Left ventricle myocardium inferior (tissue), 1 donor: ENCODE results near the gene FAM149B1. TPM values are rescaled to one million over a fixed set of nuclear protein-coding genes. Genes with fewer than 3 reads are reported as not detected.

Source experiments
- DNase-seq: peaks from one replicate; pipeline ENCODE4 v3.0.0-alpha.2; 2020
- H3K27ac ChIP-seq: fragments of 200-600 bp; replicated peaks from 2 replicates; pipeline ENCODE4 v1.8.0; 2021
- H3K27me3 ChIP-seq: fragments of 200-600 bp; 2 replicates; pipeline ENCODE4 v1.8.0; 2021; ENCODE audit warnings: low read depth
- H3K36me3 ChIP-seq: fragments of 200-600 bp; 2 replicates; pipeline ENCODE4 v1.8.0; 2021
- H3K4me1 ChIP-seq: fragments of 200-600 bp; 2 replicates; pipeline ENCODE4 v1.8.0; 2021
- H3K4me3 ChIP-seq: fragments of 200-600 bp; 2 replicates; pipeline ENCODE4 v1.8.0; 2021; ENCODE audit warnings: mild to moderate bottlenecking, moderate library complexity
- H3K9me3 ChIP-seq: fragments of 200-600 bp; replicated peaks from 2 replicates; pipeline ENCODE4 v1.8.0; 2021
- intact Hi-C: fragments of 100-400 bp; cut with micrococcal nuclease; formaldehyde crosslinking; loops from one replicate; pipeline ENCODE4 v1.11.0; 2022
- total RNA-seq: library from RNA; stranded (reverse); fragmentation: NEBNext Ultra II Directional; extraction: Animal tissue kit (Norgen Biotek cat#: 25700); gene quantifications from one replicate; pipeline ENCODE4 v1.2.1, GENCODE V29; 2021
- TF ChIP-seq, protein P1 (sequence below): fragments of 200-600 bp; IDR thresholded peaks from 2 replicates; pipeline ENCODE4 v1.8.0; 2021; ENCODE audit warnings: antibody characterized with exemption, mild to moderate bottlenecking, borderline replicate concordance
- donor health status: DM: no; HTN: yes; CAD: no; lungs with severe emphysema.

Gene FAM149B1
- total RNA-seq, 1 donor from 2014 or later, result 14.0 TPM

DNA sequence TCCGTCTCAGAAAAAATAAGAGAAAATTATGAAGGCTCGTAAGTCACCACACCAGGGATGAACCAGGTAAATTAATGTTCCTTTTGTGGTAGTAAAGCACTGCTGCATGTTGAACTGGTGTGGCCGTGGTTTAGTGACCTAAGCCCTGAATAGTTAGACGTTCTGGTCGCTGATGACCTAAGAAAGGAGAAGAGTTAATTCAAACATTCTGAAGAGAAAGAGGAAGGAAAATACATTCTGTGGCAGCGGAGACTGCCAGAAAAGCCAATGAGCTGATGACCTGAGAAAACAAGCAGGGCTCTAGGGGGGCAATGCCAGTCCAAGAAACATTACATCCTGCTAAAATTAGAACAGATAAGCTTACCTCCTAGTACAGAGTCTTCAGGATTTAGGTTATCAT lies 61.6 kb downstream of the FAM149B1 start:
- intact Hi-C loops, result no loop called here
- Histone ChIP-seq H3K4me1 (peaks cover 15% of the 10 kb centered on the region), H3K36me3 (peaks cover 22% of the 10 kb centered on the region), H3K27ac (no peak overlapping the region), H3K27me3 (no peaks in the 10 kb centered on the region), H3K9me3 (no peaks in the 10 kb centered on the region), H3K4me3 (no peak overlapping the region)
- no peak for DNase-seq
- TF ChIP-seq, protein P1, sequence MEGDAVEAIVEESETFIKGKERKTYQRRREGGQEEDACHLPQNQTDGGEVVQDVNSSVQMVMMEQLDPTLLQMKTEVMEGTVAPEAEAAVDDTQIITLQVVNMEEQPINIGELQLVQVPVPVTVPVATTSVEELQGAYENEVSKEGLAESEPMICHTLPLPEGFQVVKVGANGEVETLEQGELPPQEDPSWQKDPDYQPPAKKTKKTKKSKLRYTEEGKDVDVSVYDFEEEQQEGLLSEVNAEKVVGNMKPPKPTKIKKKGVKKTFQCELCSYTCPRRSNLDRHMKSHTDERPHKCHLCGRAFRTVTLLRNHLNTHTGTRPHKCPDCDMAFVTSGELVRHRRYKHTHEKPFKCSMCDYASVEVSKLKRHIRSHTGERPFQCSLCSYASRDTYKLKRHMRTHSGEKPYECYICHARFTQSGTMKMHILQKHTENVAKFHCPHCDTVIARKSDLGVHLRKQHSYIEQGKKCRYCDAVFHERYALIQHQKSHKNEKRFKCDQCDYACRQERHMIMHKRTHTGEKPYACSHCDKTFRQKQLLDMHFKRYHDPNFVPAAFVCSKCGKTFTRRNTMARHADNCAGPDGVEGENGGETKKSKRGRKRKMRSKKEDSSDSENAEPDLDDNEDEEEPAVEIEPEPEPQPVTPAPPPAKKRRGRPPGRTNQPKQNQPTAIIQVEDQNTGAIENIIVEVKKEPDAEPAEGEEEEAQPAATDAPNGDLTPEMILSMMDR, result no peak

DNA sequence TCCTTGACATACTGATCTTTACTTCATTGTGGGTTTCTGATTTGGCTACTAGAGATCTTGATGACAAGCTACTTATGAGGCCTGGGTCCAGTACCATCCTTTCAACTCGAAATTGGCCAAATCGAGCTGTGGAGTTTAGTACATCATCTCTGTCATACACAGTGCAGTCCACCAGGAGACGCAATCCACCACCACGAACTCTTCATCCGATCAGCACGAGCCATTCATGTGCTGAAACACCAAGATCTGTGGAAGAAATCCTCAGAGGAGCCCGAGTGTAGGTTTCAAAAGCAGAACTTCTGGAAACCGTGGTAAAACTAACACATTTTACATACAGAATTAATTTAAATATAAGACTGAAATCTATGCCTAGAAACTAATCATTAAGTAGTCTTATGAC lies 65.0 kb downstream of the FAM149B1 start:
- H3K36me3 ChIP-seq, result peaks cover 28% of the 10 kb centered on the region
- DNase-seq, result no peak
- TF ChIP-seq, protein P1, result no peak
- no peaks in the 10 kb centered on the region for H3K27me3 ChIP-seq
- H3K4me1 ChIP-seq, result peaks cover 18% of the 10 kb centered on the region
- intact Hi-C loops, result no loop called here
- H3K4me3 ChIP-seq, result no peak overlapping the region
- peak overlapping the region; percentile 31 for H3K27ac ChIP-seq
- H3K9me3 ChIP-seq, result no peaks in the 10 kb centered on the region

DNA sequence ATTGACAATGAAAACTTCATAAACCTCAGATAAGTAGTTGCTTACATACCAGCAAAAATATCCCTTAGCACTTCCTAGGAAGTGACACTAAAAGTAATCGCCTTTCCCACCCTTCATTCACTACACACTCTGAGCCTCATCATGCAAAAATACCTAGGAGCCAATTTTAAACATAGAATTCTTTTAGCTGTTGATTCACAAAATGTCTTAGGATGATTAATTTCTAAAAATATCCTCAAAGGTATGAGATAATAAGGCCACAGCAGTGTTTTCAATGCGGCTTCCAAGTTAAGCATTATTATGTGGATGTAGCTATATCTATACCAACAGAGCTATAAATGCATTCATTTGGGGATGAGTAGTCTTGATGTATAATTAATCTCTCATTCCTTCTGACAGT lies 66.0 kb downstream of the FAM149B1 start:
- Histone ChIP-seq H3K27ac (peak overlapping the region; percentile 31), H3K36me3 (peaks cover 28% of the 10 kb centered on the region)

DNA sequence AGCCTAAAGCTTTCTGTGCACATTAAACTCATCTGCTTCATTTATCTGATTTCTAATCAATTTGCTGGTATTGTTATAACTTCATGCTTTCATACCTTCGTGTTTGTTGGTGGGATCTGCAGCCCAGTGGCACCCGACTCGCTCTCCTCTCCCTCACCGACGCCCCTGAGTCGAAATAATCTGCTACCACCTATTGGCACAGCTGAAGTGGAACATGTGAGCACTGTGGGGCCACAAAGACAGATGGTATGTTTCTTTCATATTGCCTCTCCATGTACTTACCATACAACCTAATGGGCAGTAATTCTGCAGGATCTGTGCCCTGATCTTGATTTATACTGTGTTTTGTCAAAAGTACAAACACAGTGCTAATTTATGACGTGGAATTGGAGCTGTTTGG lies 66.8 kb downstream of the FAM149B1 start:
- DNase-seq, result no peak
- Histone ChIP-seq H3K27ac (peak overlapping the region; percentile 31), H3K4me3 (no peak overlapping the region), H3K4me1 (peaks cover 18% of the 10 kb centered on the region), H3K9me3 (no peaks in the 10 kb centered on the region), H3K27me3 (no peaks in the 10 kb centered on the region), H3K36me3 (peaks cover 30% of the 10 kb centered on the region)
- intact Hi-C loops, result no loop called here
- TF ChIP-seq, protein P1, result no peak

More for the DNA sequence above, 66.0 kb downstream of the FAM149B1 start:
- DNase-seq, result no peak
- no peaks in the 10 kb centered on the region for H3K27me3 ChIP-seq
- H3K9me3 ChIP-seq, result no peaks in the 10 kb centered on the region
- intact Hi-C loops, result no loop called here
- H3K4me3 ChIP-seq, result no peak overlapping the region
- peaks cover 18% of the 10 kb centered on the region for H3K4me1 ChIP-seq
- TF ChIP-seq, protein P1, result no peak

DNA sequence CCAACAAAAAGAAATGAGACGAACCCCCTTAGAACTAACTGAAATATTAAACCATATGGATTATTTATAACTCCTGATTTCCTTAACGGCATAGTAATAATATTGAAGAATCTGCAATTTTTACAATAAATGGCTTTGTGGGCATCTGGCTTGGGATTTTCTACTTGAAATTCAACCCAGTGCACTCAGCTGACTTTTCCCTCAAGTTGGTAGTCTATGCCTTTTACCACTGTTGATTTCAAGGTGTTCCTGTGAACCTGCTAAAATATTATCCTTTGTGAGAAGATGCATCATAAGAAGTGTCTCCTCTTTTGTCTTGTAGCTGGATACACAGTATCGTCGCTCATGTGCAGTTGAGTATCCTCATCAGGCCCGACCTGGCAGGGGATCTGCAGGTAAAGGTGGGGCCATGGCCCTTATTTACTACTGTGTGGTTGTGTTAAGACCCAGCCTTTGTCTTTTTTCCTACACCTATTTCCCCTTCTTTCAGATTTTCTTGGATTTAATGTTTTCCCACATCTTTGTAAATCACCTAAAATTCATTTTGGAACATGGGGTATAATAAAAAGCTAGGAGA lies 71.2 kb downstream of the FAM149B1 start:
- H3K27ac ChIP-seq, result no peak overlapping the region
- no peaks in the 10 kb centered on the region for H3K27me3 ChIP-seq
- TF ChIP-seq, protein P1, result no peak
- peaks cover 8% of the 10 kb centered on the region for H3K4me1 ChIP-seq
- no peak for DNase-seq
- no peak overlapping the region for H3K4me3 ChIP-seq
- peaks cover 54% of the 10 kb centered on the region for H3K36me3 ChIP-seq
- H3K9me3 ChIP-seq, result no peaks in the 10 kb centered on the region
- intact Hi-C loops, result no loop called here
